H9 (cell line): ENCODE data around the gene EIF4A3. TPM values are rescaled to one million over a fixed set of nuclear protein-coding genes. Genes with fewer than 3 reads are reported as not detected.

Experiments used
- DNase-seq: peaks from one replicate; pipeline ENCODE4 v3.0.0-alpha.2; 2017
- H2AFZ ChIP-seq: one replicate; pipeline ENCODE4 v1.6.1; 2013; ENCODE audit warnings: mild to moderate bottlenecking, low read length, control low read depth, moderate library complexity
- H2AK5ac ChIP-seq: 2 replicates; pipeline ENCODE4 v1.6.1; 2013; ENCODE audit warnings: low read length, control low read depth, mixed read lengths; ENCODE audit not compliant: insufficient read length
- H2BK120ac ChIP-seq: one replicate; pipeline ENCODE4 v1.6.1; 2013; ENCODE audit warnings: low read depth, mild to moderate bottlenecking, low read length, control low read depth, inconsistent platforms; ENCODE audit not compliant: poor library complexity, severe bottlenecking
- H2BK12ac ChIP-seq: 2 replicates; pipeline ENCODE4 v1.6.1; 2013; ENCODE audit warnings: low read length, control low read depth, mixed read lengths, low read depth; ENCODE audit not compliant: insufficient read length
- H2BK15ac ChIP-seq: 2 replicates; pipeline ENCODE4 v1.6.1; 2013; ENCODE audit warnings: low read depth, low read length, control low read depth
- H2BK20ac ChIP-seq: one replicate; pipeline ENCODE4 v1.6.1; 2013; ENCODE audit warnings: low read depth, mild to moderate bottlenecking, low read length, control low read depth, inconsistent platforms; ENCODE audit not compliant: poor library complexity, severe bottlenecking
- H2BK5ac ChIP-seq: 2 replicates; pipeline ENCODE4 v1.6.1; 2013; ENCODE audit warnings: low read length, control low read depth, mixed read lengths; ENCODE audit not compliant: insufficient read length
- H3K14ac ChIP-seq: 2 replicates; pipeline ENCODE4 v1.6.1; 2013; ENCODE audit warnings: low read length, control low read depth; ENCODE audit not compliant: insufficient read depth
- H3K18ac ChIP-seq: 2 replicates; pipeline ENCODE4 v1.6.1; 2013; ENCODE audit warnings: low read depth, mild to moderate bottlenecking, mixed read lengths, low read length, control low read depth; ENCODE audit not compliant: insufficient read length
- H3K23ac ChIP-seq: 2 replicates; pipeline ENCODE4 v1.6.1; 2013; ENCODE audit warnings: low read length, control low read depth, mixed read lengths, low read depth; ENCODE audit not compliant: insufficient read length
- H3K23me2 ChIP-seq: 2 replicates; pipeline ENCODE4 v1.6.1; 2013; ENCODE audit warnings: low read depth, mild to moderate bottlenecking, mixed read lengths, low read length, control low read depth; ENCODE audit not compliant: insufficient read length, poor library complexity, severe bottlenecking
- H3K27ac ChIP-seq: 2 replicates; pipeline ENCODE4 v1.5.1; 2013; ENCODE audit warnings: low read length, control low read depth, mixed read lengths, low read depth; ENCODE audit not compliant: insufficient read length
- H3K27me3 ChIP-seq: 2 replicates; pipeline ENCODE4 v1.6.1; 2013; ENCODE audit warnings: low read length, control low read depth, inconsistent platforms; ENCODE audit not compliant: insufficient read depth
- H3K4ac ChIP-seq: 2 replicates; pipeline ENCODE4 v1.6.1; 2013; ENCODE audit warnings: low read depth, mild to moderate bottlenecking, control low read depth, inconsistent platforms, low read length, moderate library complexity
- H3K4me1 ChIP-seq: 2 replicates; pipeline ENCODE4 v1.6.1; 2013; ENCODE audit warnings: low read length, control low read depth, inconsistent platforms; ENCODE audit not compliant: insufficient read depth
- H3K4me2 ChIP-seq: 2 replicates; pipeline ENCODE4 v1.6.1; 2013; ENCODE audit warnings: low read length, control low read depth, mixed read lengths; ENCODE audit not compliant: insufficient read length, insufficient read depth
- H3K56ac ChIP-seq: 2 replicates; pipeline ENCODE4 v1.6.1; 2013; ENCODE audit warnings: low read depth, mild to moderate bottlenecking, mixed read lengths, low read length, control low read depth; ENCODE audit not compliant: insufficient read length
- H3K79me1 ChIP-seq: 2 replicates; pipeline ENCODE4 v1.6.1; 2013; ENCODE audit warnings: low read depth, mild to moderate bottlenecking, moderate library complexity, low read length, control low read depth, inconsistent platforms; ENCODE audit not compliant: insufficient read depth, poor library complexity, severe bottlenecking
- H3K79me2 ChIP-seq: 2 replicates; pipeline ENCODE4 v1.6.1; 2013; ENCODE audit warnings: low read length, control low read depth, inconsistent platforms; ENCODE audit not compliant: insufficient read depth
- H3K9ac ChIP-seq: 2 replicates; pipeline ENCODE4 v1.6.1; 2013; ENCODE audit warnings: low read length, control low read depth, mixed read lengths; ENCODE audit not compliant: insufficient read length; ENCODE audit errors: extremely low read depth
- H3K9me3 ChIP-seq: one replicate; pipeline ENCODE4 v1.6.1; 2013; ENCODE audit warnings: low read depth, low read length, inconsistent platforms; ENCODE audit not compliant: control insufficient read depth
- H3T11ph ChIP-seq: one replicate; pipeline ENCODE4 v1.6.1; 2013; ENCODE audit warnings: mild to moderate bottlenecking, low read length, control low read depth, inconsistent platforms
- H4K20me1 ChIP-seq: one replicate; pipeline ENCODE4 v1.6.1; 2013; ENCODE audit not compliant: control insufficient read depth, insufficient read length, insufficient read depth
- H4K5ac ChIP-seq: 2 replicates; pipeline ENCODE4 v1.6.1; 2013; ENCODE audit warnings: low read depth, mild to moderate bottlenecking, mixed read lengths, low read length, control low read depth; ENCODE audit not compliant: insufficient read length
- H4K8ac ChIP-seq: replicated peaks from 2 replicates; pipeline ENCODE4 v1.6.1; 2013; ENCODE audit warnings: low read length, control low read depth, mixed read lengths, low read depth; ENCODE audit not compliant: insufficient read length
- H4K91ac ChIP-seq: 2 replicates; pipeline ENCODE4 v1.6.1; 2013; ENCODE audit warnings: low read depth, mild to moderate bottlenecking, moderate library complexity, mixed read lengths, low read length, control low read depth; ENCODE audit not compliant: insufficient read length
- H3K27ac Mint-ChIP-seq, 3 experiments: 2 replicates in 2 of 3; 3 replicates in 1 of 3; pipeline ENCODE4 v1.8.0; 2020 to 2021; ENCODE audit warnings: mixed read lengths in 3 of 3, mild to moderate bottlenecking in 1 of 3, moderate library complexity in 1 of 3
- H3K27me3 Mint-ChIP-seq: 2 replicates; pipeline ENCODE4 v1.8.0; 2021; ENCODE audit warnings: low read depth, mild to moderate bottlenecking, moderate library complexity, mixed read lengths
- H3K36me3 Mint-ChIP-seq, 3 experiments: 2 replicates in 2 of 3; 3 replicates in 1 of 3; pipeline ENCODE4 v1.8.0; 2020 to 2021; ENCODE audit warnings: low read depth in 3 of 3, mixed read lengths in 3 of 3; ENCODE audit not compliant: insufficient read depth in 1 of 3
- H3K4me1 Mint-ChIP-seq, 2 experiments: 2 replicates each; pipeline ENCODE4 v1.8.0; 2020; ENCODE audit warnings: mixed read lengths in 2 of 2
- H3K4me3 Mint-ChIP-seq, 2 experiments: 2 replicates in 1 of 2; 3 replicates in 1 of 2; pipeline ENCODE4 v1.8.0; 2020 to 2021; ENCODE audit warnings: mild to moderate bottlenecking in 2 of 2, mixed read lengths in 2 of 2, moderate library complexity in 1 of 2
- H3K9me3 Mint-ChIP-seq, 2 experiments: 2 replicates in 1 of 2; 3 replicates in 1 of 2; pipeline ENCODE4 v1.8.0; 2020; ENCODE audit warnings: mild to moderate bottlenecking in 2 of 2, mixed read lengths in 2 of 2, moderate library complexity in 1 of 2
- CTCF ChIP-seq: fragments of 200-600 bp; sonication (generic); conservative IDR thresholded peaks from 3 replicates; pipeline ENCODE4 v1.8.0; 2021; ENCODE audit warnings: antibody characterized with exemption, mild to moderate bottlenecking
- WGBS: extraction: QIAGEN DNeasy Blood & Tissue Kit; methylation state at CpG from one replicate; pipeline ENCODE4 v1.1.7; 2013; ENCODE audit warnings: missing lambda C conversion rate, low lambda C conversion rate, mixed read lengths; ENCODE audit not compliant: insufficient read length; ENCODE audit errors: extremely low coverage; 5-methylcytosine and 5-hydroxymethylcytosine counted together
- total RNA-seq: library from RNA; stranded (reverse); gene quantifications from 2 replicates; pipeline ENCODE4 v1.2.1, GENCODE V29; 2021

The EIF4A3 gene
- total RNA-seq, 1 experiment from 2014 or later, result 162 TPM

DNA sequence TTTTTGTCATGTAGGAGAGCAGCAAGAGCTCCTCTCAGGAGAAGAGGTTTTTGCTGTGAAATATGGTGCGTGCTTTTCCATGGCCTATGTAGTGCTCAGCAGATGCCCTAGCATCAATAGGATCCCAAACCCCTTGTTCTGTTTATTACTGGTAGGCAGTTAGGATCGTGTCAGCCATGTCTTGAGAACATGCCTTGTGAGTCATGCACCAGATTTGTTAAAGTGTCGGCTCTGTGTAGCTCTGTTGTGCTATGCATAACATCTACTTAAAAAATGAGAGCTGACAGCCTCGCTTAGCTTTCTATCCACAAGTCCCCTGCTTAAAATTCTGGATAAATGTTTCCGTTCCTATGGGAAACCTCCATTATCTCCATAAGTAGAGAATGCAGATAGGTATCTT is 4.4 kb upstream of the EIF4A3 start:
- Histone ChIP-seq H2AK5ac (no peak overlapping the region), H3K4ac (no peak overlapping the region), H2BK20ac (no peak overlapping the region), H3K27ac (no peak overlapping the region), H3K9ac (no peak overlapping the region), H2BK12ac (no peak overlapping the region), H3K4me2 (no peak overlapping the region), H4K91ac (no peak overlapping the region), H3K14ac (no peak overlapping the region), H3K27me3 (no peaks in the 10 kb centered on the region), H2BK15ac (no peak overlapping the region), H3T11ph (no peak overlapping the region), H2AFZ (no peak overlapping the region), H3K18ac (no peak overlapping the region), H4K20me1 (no peaks in the 10 kb centered on the region), H2BK120ac (no peak overlapping the region), H4K8ac (no peak overlapping the region), H3K23ac (no peak overlapping the region), H3K79me1 (no peaks in the 10 kb centered on the region), H3K4me1 (no peaks in the 10 kb centered on the region; the same call in 1 of the 2 replicates), H4K5ac (no peak overlapping the region), H3K79me2 (peaks cover 3% of the 10 kb centered on the region; the same call in 1 of the 2 replicates), H3K9me3 (no peaks in the 10 kb centered on the region), H3K23me2 (peaks cover under 1% of the 10 kb centered on the region), H2BK5ac (no peak overlapping the region), H3K56ac (no peak overlapping the region)
- Mint-ChIP-seq H3K27ac (no peak overlapping the region), H3K27me3 (peaks cover 20% of the 10 kb centered on the region), H3K4me3 (no peak overlapping the region), H3K9me3 (peaks cover 19 to 20% of the 10 kb centered on the region in 2 experiments), H3K36me3 (peaks cover 12 to 20% (median 13%) of the 10 kb centered on the region in 3 experiments), H3K4me1 (peaks cover 43 to 63% of the 10 kb centered on the region in 2 experiments)
- TF ChIP-seq CTCF, result no peak
- no CpG with 5 or more reads among the region's 5 CpGs for WGBS
- no peak for DNase-seq
